ENCODE results near the gene SDK1.
A peak's percentile ranks its signal among the peaks of the same experiment; 100 is the strongest.

The SDK1 gene, protein sequence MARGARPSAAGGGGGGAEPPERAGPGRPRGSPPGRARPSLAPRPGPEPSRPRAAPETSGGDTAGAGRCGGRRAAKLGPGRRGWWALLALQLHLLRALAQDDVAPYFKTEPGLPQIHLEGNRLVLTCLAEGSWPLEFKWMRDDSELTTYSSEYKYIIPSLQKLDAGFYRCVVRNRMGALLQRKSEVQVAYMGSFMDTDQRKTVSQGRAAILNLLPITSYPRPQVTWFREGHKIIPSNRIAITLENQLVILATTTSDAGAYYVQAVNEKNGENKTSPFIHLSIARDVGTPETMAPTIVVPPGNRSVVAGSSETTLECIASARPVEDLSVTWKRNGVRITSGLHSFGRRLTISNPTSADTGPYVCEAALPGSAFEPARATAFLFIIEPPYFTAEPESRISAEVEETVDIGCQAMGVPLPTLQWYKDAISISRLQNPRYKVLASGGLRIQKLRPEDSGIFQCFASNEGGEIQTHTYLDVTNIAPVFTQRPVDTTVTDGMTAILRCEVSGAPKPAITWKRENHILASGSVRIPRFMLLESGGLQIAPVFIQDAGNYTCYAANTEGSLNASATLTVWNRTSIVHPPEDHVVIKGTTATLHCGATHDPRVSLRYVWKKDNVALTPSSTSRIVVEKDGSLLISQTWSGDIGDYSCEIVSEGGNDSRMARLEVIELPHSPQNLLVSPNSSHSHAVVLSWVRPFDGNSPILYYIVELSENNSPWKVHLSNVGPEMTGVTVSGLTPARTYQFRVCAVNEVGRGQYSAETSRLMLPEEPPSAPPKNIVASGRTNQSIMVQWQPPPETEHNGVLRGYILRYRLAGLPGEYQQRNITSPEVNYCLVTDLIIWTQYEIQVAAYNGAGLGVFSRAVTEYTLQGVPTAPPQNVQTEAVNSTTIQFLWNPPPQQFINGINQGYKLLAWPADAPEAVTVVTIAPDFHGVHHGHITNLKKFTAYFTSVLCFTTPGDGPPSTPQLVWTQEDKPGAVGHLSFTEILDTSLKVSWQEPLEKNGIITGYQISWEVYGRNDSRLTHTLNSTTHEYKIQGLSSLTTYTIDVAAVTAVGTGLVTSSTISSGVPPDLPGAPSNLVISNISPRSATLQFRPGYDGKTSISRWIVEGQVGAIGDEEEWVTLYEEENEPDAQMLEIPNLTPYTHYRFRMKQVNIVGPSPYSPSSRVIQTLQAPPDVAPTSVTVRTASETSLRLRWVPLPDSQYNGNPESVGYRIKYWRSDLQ (N-terminal part only)

GRCh38 chr7:3300651-3301448 lies at the start of gene SDK1:
Gene SDK1, plus strand, starts transcription at chr7:3301252. Its CDS starts 335 bp downstream, at chr7:3301587.
- peak; percentile 67 to 89 for DNase-seq

GRCh38 chr7:3254718-3255117 lies 46.3 kb upstream of the SDK1 start:
- no peak for DNase-seq

DNA sequence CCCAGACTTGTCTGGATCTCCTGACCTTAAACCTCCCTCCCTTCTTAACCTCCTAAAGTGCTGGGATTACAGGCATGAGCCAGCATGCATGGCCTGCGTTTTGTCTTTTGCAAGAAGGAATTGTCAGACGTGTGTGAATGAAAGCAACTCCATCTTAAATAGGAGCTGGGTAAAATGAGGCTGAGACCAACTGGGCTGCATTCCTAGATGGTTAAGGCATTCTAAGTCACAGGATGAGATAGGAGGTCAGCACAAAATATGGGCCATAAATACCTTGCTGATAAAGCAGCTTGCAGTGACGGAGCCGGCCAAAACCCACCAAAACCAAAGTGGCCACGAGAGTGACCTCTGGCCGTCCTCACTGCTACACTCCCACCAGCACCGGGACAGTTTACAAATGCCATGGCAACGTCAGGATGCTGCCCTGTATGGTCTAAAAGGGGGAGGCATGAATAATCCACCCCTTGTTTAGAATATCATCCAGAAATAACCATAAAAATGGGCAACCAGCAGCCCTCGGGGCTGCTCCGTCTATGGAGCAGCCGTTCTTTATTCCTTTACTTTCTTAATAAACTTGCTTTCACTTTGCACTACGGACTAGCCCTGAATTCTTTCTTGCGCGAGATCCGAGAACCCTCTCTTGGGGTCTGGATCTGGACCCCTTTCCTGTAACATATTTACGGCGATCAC lies 41.2 kb upstream of the SDK1 start:
- DNase-seq = no peak

DNA sequence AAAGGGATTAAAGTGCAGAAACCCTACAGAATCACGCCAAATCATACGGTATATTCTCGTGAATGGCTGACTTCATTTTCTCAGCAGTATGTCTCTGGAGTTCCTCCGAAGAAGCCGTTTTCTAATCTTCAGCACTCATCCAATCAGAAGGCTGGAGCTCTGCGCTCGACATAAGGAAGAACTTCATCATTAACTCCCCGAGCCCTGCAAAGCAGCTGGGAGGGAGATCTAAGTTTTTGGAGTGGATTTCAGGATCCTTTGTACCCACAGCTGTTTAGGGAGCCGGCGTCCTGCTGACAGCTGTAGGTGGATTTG lies 40.7 kb upstream of the SDK1 start:
- no peak for DNase-seq

GRCh38 chr7:3264693-3265339 lies 36.2 kb upstream of the SDK1 start:
- DNase-seq = no peak

GRCh38 chr7:3265388-3265787 lies 35.7 kb upstream of the SDK1 start:
- DNase-seq = no peak

- no peak for DNase-seq
These were observed 34.8 kb upstream of the SDK1 start for GRCh38 chr7:3266240-3266639.

- DNase-seq = no peak
These were observed 32.9 kb upstream of the SDK1 start for GRCh38 chr7:3267966-3268690.

DNA sequence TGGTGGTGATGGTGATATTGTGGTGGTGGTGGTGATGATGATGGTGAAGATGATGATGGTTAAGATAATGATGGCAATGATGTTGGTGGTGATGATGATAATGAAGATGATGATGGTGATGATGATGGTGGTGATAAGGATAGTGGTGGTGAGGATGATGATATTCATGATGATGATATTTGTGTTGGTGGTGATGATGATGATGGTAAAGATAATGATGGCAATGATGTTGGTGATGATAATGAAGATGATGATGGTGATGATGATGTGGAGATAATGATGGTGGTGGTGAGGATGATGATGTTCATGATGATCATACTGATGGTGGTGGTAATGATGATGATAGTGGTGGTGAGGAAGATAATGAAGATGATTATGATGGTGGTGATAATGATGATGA lies 30.7 kb upstream of the SDK1 start:
- no peak for DNase-seq

GRCh38 chr7:3271298-3271697 lies 29.8 kb upstream of the SDK1 start:
- no peak for DNase-seq

- peak in 1 of 2 experiments; percentile 55 for DNase-seq
These were observed 28.3 kb upstream of the SDK1 start for GRCh38 chr7:3272691-3273141.

DNA sequence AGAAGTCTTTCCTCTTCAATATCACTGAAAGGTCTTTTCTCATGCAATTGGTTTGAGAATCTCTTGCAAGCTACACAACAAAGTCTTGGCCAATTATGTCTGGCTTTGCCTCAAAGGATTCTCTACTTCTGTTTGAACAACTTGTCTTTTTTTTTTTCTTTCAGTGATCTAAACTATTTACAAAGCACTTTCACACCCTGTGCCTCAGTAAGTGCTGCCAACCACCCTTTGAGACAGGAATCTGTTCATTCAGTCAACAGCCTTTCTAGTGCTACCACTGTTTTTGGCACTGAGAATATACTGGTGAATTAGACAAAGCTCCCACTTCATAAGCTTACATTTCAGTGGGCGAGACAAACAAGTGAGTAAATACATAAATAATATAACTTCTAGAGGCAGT lies 26.9 kb upstream of the SDK1 start:
- DNase-seq = no peak

GRCh38 chr7:3277604-3278572 lies 23.2 kb upstream of the SDK1 start:
- DNase-seq = no peak

DNA sequence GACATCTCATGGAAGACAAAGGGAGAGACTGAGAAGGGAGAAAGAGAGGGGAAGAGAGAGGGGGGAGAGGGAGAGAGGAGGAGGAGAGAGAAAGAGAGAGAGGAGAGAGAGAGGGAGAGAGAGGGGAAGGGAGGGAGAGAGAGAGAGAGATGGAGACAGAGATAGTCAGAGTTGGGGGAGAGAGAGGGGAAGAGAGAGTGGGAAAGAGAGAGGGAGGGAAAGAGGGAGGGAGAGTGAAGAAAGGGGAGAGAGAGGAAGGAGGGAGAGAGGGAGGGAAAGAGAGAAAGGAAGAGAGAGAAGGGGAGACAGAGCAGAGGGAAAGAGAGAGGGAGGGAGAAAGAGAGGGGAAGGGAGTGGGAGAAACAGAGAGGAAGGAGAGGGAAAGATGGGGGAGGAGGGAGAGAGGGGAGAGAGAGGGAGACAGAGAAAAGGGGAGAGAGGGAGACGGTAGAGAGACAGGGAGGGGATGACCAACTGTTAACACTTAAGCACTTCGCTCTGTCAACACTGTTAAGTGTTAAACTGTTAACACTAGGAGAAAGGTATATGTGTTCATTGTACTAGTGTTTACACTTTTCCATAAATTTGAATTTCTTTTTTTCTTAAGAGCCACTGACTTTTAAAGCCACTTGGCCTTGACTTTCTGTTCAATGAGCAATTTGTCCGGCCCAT lies 21.8 kb upstream of the SDK1 start:
- no peak for DNase-seq

DNA sequence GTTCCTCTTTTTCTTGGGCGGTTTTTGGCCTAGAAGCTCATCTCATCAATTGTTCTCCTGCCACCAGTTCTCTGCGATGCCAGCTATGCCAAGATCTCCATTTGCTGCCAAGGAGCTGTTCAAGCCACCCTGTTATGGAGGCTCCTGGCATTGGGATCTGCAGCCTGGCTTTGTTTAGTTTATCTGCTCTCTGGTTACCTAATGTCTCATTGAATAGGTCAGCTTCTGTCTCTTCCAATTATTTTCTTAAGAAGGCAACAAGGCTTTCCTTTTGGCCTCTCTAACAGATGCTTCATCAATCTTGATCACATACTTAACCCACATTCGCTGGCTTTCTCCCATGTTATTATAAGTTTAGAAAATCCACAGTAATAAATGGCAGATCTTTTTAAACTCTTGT lies 20.6 kb upstream of the SDK1 start:
- no peak for DNase-seq

- DNase-seq = no peak
These were observed 20.0 kb upstream of the SDK1 start for GRCh38 chr7:3280946-3281656.

GRCh38 chr7:3282457-3282856 lies 18.6 kb upstream of the SDK1 start:
- no peak for DNase-seq

- no peak for DNase-seq
These were observed 17.8 kb upstream of the SDK1 start for GRCh38 chr7:3283130-3283704.

All from SW 1271 (cell line).